SU-DHL-6 (cell line): Measurements from ENCODE around the gene RPS27L.

ENCODE experiments used
- EZH2phosphoT487 ChIP-seq: fragments of 200-600 bp; sonication (generic), shearing (Covaris generic); conservative IDR thresholded peaks from 2 replicates; pipeline ENCODE4 v1.6.1; 2018; ENCODE audit warnings: mild to moderate bottlenecking, antibody characterized with exemption, low read length, moderate library complexity, mixed read lengths
- TF ChIP-seq, protein P1 (sequence below): fragments of 200-600 bp; sonication (generic); IDR thresholded peaks from one replicate; pipeline ENCODE4 v1.5.1; 2017; ENCODE audit warnings: antibody characterized with exemption, mild to moderate bottlenecking, low read length, moderate library complexity; ENCODE audit not compliant: insufficient read depth, poor library complexity, severe bottlenecking

DNA sequence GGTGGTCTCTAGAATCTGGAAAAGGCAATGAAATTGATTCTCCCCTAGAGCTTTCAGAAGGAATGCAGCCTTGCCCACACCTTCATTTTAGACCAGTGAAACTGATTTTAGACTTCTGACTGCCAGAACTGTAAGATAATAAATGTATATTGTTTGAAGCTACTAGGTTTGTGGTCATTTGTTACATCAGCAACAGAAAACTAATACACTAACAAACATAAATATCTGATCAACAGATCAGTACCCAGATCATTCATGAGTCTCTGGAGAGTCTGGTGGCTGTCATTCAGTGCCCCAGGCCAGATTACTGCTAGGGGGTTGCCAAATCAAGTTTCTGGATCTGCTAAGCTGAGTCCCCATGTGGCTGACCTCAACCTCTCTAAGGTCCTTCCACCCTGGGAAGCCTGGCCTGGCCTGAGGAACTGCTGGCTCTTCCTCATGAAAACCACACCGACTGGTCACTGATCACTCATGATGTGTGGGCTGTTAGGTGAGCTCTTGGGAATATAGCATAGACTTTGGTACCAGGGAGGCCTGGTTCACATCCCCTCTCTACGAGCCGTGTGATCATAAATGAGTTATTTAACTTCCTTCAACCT lies 46.8 kb downstream of the RPS27L start:
- TF ChIP-seq, protein P1, sequence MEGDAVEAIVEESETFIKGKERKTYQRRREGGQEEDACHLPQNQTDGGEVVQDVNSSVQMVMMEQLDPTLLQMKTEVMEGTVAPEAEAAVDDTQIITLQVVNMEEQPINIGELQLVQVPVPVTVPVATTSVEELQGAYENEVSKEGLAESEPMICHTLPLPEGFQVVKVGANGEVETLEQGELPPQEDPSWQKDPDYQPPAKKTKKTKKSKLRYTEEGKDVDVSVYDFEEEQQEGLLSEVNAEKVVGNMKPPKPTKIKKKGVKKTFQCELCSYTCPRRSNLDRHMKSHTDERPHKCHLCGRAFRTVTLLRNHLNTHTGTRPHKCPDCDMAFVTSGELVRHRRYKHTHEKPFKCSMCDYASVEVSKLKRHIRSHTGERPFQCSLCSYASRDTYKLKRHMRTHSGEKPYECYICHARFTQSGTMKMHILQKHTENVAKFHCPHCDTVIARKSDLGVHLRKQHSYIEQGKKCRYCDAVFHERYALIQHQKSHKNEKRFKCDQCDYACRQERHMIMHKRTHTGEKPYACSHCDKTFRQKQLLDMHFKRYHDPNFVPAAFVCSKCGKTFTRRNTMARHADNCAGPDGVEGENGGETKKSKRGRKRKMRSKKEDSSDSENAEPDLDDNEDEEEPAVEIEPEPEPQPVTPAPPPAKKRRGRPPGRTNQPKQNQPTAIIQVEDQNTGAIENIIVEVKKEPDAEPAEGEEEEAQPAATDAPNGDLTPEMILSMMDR, result no peak
- TF ChIP-seq EZH2phosphoT487, result no peak
